HG03460 (cell line): ENCODE measurements around the gene ACVR2A.

Experiments
- ATAC-seq: cut with Tn5 transposase; IDR thresholded peaks from one replicate; pipeline ENCODE4 v1.9.1; 2021; ENCODE audit not compliant: unreplicated experiment

ACVR2A gene

DNA sequence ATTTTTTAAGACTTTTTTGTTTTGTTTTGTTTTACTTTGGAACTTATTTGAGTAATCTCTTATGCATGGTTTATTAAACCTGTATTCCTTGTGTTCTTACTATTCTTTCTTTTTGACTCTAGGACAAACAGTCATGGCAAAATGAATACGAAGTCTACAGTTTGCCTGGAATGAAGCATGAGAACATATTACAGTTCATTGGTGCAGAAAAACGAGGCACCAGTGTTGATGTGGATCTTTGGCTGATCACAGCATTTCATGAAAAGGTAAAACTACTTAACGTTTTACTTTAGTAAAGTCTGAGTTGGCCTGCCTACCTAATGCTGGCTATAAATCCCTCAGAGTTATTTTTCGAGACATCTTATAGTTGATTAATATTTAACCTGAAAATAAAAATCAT, 72.3 kb downstream of the ACVR2A start:
- no peak for ATAC-seq

DNA sequence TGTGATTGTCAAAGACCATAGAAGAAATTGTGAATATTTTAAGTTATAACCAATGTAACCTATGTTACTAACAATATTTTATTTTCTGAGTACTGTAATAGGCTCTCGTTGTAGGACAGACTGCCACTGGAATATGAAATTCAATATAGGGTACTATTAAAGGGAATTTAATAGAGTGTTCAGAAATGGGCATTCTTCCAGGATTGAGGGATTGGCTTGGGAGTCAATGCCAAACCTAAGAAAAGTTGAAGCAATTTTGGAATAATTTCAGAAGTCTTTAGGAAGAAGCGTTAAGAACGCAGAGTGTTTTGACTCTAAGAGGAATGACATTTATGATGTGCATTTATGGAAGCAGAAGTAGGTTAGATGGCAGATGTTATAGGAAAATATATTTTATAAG, 79.0 kb downstream of the ACVR2A start:
- no peak for ATAC-seq

DNA sequence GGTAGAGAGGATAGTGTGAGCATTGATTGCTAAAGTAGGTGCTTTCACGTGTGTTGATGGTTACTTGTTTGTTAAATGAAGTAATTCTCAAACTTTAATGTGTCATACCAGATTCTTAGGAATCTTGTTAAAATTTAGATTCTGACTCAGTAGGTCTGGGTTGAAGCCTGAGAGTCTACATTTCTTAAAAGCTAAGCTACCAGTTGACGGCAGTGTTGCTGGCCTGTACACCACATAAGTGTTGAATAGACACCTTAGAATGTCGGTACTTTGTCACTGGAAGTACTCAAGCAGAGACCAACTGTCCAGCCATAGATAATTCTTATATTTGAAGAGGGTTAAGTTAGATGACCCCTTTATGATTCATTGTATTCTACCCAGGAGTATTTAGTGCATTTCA, 79.8 kb downstream of the ACVR2A start:
- ATAC-seq = no peak

- ATAC-seq = no peak
Measured at GRCh38 chr2:147925886-147926285, 81.1 kb downstream of the ACVR2A start.

GRCh38 chr2:147927053-147927588, 82.3 kb downstream of the ACVR2A start:
- ATAC-seq = no peak

DNA sequence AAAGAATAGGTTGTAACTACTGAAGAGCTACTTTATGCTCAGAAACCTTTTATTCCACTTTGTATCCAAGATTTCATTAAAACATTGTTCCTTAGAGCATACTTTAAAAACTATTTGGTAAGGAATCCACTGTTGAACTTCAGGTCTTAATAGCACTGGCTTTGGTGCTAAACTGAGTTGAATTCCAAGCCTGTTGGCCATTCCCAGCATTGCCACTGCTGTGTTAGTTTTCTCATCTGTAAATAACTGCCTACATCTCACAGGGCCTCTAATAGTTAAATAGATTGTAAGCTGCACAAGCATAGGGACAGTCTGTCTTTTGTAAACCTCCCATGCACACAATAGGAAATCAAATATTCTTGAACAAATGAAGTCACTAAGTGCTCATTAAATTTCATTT, 89.1 kb downstream of the ACVR2A start:
- ATAC-seq = no peak

GRCh38 chr2:147934881-147935620, 90.2 kb downstream of the ACVR2A start:
- ATAC-seq = no peak

DNA sequence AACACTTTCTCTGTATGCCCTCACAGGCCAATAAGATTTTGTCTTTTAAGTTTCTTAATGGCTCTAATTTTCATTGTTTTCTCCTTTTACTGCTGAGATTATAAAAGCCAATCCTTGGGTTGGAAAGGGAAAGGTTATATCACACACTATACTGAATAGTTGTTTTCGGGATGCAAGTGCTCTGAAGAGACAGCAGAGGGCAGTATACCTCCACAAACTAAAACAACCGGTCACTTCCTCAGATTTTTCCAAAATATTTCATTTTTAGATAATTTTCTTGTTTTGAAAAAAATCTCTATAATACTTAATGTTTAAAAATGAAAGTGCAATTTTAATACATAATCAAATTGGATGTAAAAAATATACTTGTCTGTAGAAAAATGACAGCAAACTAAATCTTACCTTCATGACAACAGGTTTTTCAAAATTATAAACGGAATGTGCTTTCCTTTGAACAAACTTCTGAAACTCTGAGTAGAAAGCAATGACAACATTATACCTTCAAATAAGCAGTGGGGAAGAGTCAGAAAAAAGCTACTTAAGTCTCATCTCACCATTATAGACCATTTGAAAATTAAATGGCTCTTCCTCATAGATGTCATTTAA, 93.0 kb downstream of the ACVR2A start:
- peak; percentile 69 for ATAC-seq

DNA sequence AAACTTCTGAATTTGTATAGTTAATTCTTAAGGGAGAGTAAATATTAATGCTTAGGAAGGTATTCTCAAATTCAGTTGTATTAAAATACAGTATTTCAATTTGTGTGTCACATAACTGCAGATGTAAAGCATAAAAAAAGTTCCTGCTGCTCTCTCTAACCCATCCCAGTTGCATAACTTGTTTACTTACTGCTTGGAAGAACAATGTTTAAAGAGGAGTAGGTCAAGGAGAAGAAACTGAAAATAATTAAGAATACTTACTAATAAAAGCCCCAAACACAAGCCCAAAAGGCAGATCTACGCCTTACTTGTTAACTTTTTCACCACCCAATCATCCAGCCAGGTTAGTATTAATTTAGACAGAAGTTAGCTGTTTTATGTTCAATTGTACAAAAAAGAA, 94.5 kb downstream of the ACVR2A start:
- ATAC-seq = no peak

DNA sequence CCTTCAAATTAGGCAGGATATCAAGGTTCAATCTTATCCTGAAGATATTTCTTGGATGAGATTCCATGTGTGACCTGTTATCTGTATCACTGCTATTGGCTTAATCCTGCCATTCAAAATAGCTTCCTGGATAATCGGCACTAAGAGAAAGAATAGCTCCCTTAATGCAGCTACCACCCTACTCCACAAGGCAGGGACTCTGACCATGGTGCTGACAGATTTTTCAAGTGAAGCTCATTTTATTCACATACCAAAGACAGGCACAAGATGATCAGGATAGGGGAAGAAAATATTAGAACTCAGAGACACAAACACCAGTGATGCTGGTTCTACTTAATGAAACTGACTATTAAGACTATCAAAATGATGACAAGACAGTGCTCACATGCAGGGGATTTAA, 100.8 kb downstream of the ACVR2A start:
- ATAC-seq = no peak

- ATAC-seq = no peak
Measured at GRCh38 chr2:147952118-147952517, 107.3 kb downstream of the ACVR2A start.

- no peak for ATAC-seq
Measured at GRCh38 chr2:147968571-147968970, 123.7 kb downstream of the ACVR2A start.

GRCh38 chr2:147976102-147976501, 131.3 kb downstream of the ACVR2A start:
- ATAC-seq = no peak

DNA sequence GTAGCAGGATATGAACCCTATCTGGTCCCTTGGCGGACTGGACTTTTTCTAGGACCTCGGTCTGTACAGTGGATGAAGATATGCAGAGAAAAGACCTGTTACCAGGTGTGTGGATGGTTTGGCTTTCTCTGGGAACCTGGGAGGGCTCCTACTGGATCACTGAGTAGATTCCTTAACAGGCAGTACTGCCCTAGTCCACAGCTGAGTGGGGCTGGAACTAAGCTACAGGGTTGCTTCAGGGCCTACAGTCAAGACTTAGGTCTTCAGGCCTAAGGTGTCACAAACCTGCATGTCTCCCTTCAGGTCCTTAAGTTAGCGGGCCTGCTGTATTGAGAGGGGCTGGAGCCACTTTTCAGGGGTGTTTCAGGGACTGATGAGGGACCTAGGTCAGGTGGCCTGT, 132.8 kb downstream of the ACVR2A start:
- ATAC-seq = no peak
